ENCODE measurements around the gene PRRC2C.

PRRC2C gene

GRCh38 chr1:171495444-171495843, 10.1 kb downstream of the PRRC2C start:
- H3K9me3 ChIP-seq (ENCODE audit: control insufficient read depth, low read length): no peaks in the 10 kb centered on the region
- no peaks in the 10 kb centered on the region for H3K27me3 ChIP-seq (replicated peaks; ENCODE audit: control insufficient read depth, insufficient read depth, low read length, poor library complexity, severe bottlenecking)
- peaks cover 11% of the 10 kb centered on the region for H3K36me3 ChIP-seq (ENCODE audit: control insufficient read depth, insufficient read depth, low read length)
- H3K4me1 ChIP-seq (ENCODE audit: control insufficient read depth, insufficient read depth, low read length, poor library complexity, severe bottlenecking): peaks cover 40% of the 10 kb centered on the region
- no peak for DNase-seq
- H3K27ac ChIP-seq (ENCODE audit: insufficient read depth, low read length, poor library complexity, severe bottlenecking): no peak overlapping the region
- H3K4me3 ChIP-seq (ENCODE audit: insufficient read depth, low read depth, low read length, poor library complexity, severe bottlenecking): no peak overlapping the region

- Histone ChIP-seq H3K36me3 (ENCODE audit: control insufficient read depth, insufficient read depth, low read length) (peaks cover 11% of the 10 kb centered on the region), H3K4me1 (ENCODE audit: control insufficient read depth, insufficient read depth, low read length, poor library complexity, severe bottlenecking) (peaks cover 20% of the 10 kb centered on the region), H3K9me3 (ENCODE audit: control insufficient read depth, low read length) (no peaks in the 10 kb centered on the region), H3K4me3 (ENCODE audit: insufficient read depth, low read depth, low read length, poor library complexity, severe bottlenecking) (no peak overlapping the region), H3K27ac (ENCODE audit: insufficient read depth, low read length, poor library complexity, severe bottlenecking) (no peak overlapping the region), H3K27me3 (replicated peaks; ENCODE audit: control insufficient read depth, insufficient read depth, low read length, poor library complexity, severe bottlenecking) (no peaks in the 10 kb centered on the region)
- no peak for DNase-seq
These were observed 15.0 kb downstream of the PRRC2C start for GRCh38 chr1:171500304-171500703.

GRCh38 chr1:171500803-171501202, 15.5 kb downstream of the PRRC2C start:
- Histone ChIP-seq H3K27ac (ENCODE audit: insufficient read depth, low read length, poor library complexity, severe bottlenecking) (no peak overlapping the region), H3K27me3 (replicated peaks; ENCODE audit: control insufficient read depth, insufficient read depth, low read length, poor library complexity, severe bottlenecking) (no peaks in the 10 kb centered on the region), H3K4me3 (ENCODE audit: insufficient read depth, low read depth, low read length, poor library complexity, severe bottlenecking) (no peak overlapping the region), H3K9me3 (ENCODE audit: control insufficient read depth, low read length) (no peaks in the 10 kb centered on the region), H3K4me1 (ENCODE audit: control insufficient read depth, insufficient read depth, low read length, poor library complexity, severe bottlenecking) (peaks cover 18% of the 10 kb centered on the region), H3K36me3 (ENCODE audit: control insufficient read depth, insufficient read depth, low read length) (peaks cover 11% of the 10 kb centered on the region)
- no peak for DNase-seq

- Histone ChIP-seq H3K4me1 (ENCODE audit: control insufficient read depth, insufficient read depth, low read length, poor library complexity, severe bottlenecking) (peaks cover 16% of the 10 kb centered on the region), H3K27ac (ENCODE audit: insufficient read depth, low read length, poor library complexity, severe bottlenecking) (no peak overlapping the region), H3K4me3 (ENCODE audit: insufficient read depth, low read depth, low read length, poor library complexity, severe bottlenecking) (no peak overlapping the region), H3K27me3 (replicated peaks; ENCODE audit: control insufficient read depth, insufficient read depth, low read length, poor library complexity, severe bottlenecking) (no peaks in the 10 kb centered on the region), H3K36me3 (ENCODE audit: control insufficient read depth, insufficient read depth, low read length) (peaks cover 11% of the 10 kb centered on the region), H3K9me3 (ENCODE audit: control insufficient read depth, low read length) (no peaks in the 10 kb centered on the region)
- no peak for DNase-seq
These were observed 16.1 kb downstream of the PRRC2C start for GRCh38 chr1:171501305-171502024.

- no peaks in the 10 kb centered on the region for H3K27me3 ChIP-seq (replicated peaks; ENCODE audit: control insufficient read depth, insufficient read depth, low read length, poor library complexity, severe bottlenecking)
- DNase-seq: no peak
- no peak overlapping the region for H3K4me3 ChIP-seq (ENCODE audit: insufficient read depth, low read depth, low read length, poor library complexity, severe bottlenecking)
- H3K36me3 ChIP-seq (ENCODE audit: control insufficient read depth, insufficient read depth, low read length): no peaks in the 10 kb centered on the region
- H3K9me3 ChIP-seq (ENCODE audit: control insufficient read depth, low read length): no peaks in the 10 kb centered on the region
- peaks cover 10% of the 10 kb centered on the region for H3K4me1 ChIP-seq (ENCODE audit: control insufficient read depth, insufficient read depth, low read length, poor library complexity, severe bottlenecking)
- H3K27ac ChIP-seq (ENCODE audit: insufficient read depth, low read length, poor library complexity, severe bottlenecking): no peak overlapping the region
These were observed 21.4 kb downstream of the PRRC2C start for GRCh38 chr1:171506525-171507304.

GRCh38 chr1:171507435-171507834, 22.1 kb downstream of the PRRC2C start:
- peaks cover 7% of the 10 kb centered on the region for H3K4me1 ChIP-seq (ENCODE audit: control insufficient read depth, insufficient read depth, low read length, poor library complexity, severe bottlenecking)
- H3K27ac ChIP-seq (ENCODE audit: insufficient read depth, low read length, poor library complexity, severe bottlenecking): no peak overlapping the region
- no peaks in the 10 kb centered on the region for H3K36me3 ChIP-seq (ENCODE audit: control insufficient read depth, insufficient read depth, low read length)
- no peak overlapping the region for H3K4me3 ChIP-seq (ENCODE audit: insufficient read depth, low read depth, low read length, poor library complexity, severe bottlenecking)
- no peak for DNase-seq
- H3K27me3 ChIP-seq (replicated peaks; ENCODE audit: control insufficient read depth, insufficient read depth, low read length, poor library complexity, severe bottlenecking): no peaks in the 10 kb centered on the region
- H3K9me3 ChIP-seq (ENCODE audit: control insufficient read depth, low read length): no peaks in the 10 kb centered on the region

- no peaks in the 10 kb centered on the region for H3K9me3 ChIP-seq (ENCODE audit: control insufficient read depth, low read length)
- H3K27me3 ChIP-seq (replicated peaks; ENCODE audit: control insufficient read depth, insufficient read depth, low read length, poor library complexity, severe bottlenecking): no peaks in the 10 kb centered on the region
- H3K4me3 ChIP-seq (ENCODE audit: insufficient read depth, low read depth, low read length, poor library complexity, severe bottlenecking): no peak overlapping the region
- H3K27ac ChIP-seq (ENCODE audit: insufficient read depth, low read length, poor library complexity, severe bottlenecking): no peak overlapping the region
- H3K4me1 ChIP-seq (ENCODE audit: control insufficient read depth, insufficient read depth, low read length, poor library complexity, severe bottlenecking): peaks cover 7% of the 10 kb centered on the region
- no peak for DNase-seq
- H3K36me3 ChIP-seq (ENCODE audit: control insufficient read depth, insufficient read depth, low read length): peaks cover 14% of the 10 kb centered on the region
These were observed 23.9 kb downstream of the PRRC2C start for GRCh38 chr1:171509191-171509590.

- DNase-seq: no peak
- no peak overlapping the region for H3K27ac ChIP-seq (ENCODE audit: insufficient read depth, low read length, poor library complexity, severe bottlenecking)
- no peaks in the 10 kb centered on the region for H3K9me3 ChIP-seq (ENCODE audit: control insufficient read depth, low read length)
- H3K27me3 ChIP-seq (replicated peaks; ENCODE audit: control insufficient read depth, insufficient read depth, low read length, poor library complexity, severe bottlenecking): no peaks in the 10 kb centered on the region
- peaks cover 4% of the 10 kb centered on the region for H3K4me1 ChIP-seq (ENCODE audit: control insufficient read depth, insufficient read depth, low read length, poor library complexity, severe bottlenecking)
- no peak overlapping the region for H3K4me3 ChIP-seq (ENCODE audit: insufficient read depth, low read depth, low read length, poor library complexity, severe bottlenecking)
- H3K36me3 ChIP-seq (ENCODE audit: control insufficient read depth, insufficient read depth, low read length): peaks cover 53% of the 10 kb centered on the region
These were observed 28.4 kb downstream of the PRRC2C start for GRCh38 chr1:171513743-171514142.

GRCh38 chr1:171515299-171515698, 30.0 kb downstream of the PRRC2C start:
- no peak overlapping the region for H3K27ac ChIP-seq (ENCODE audit: insufficient read depth, low read length, poor library complexity, severe bottlenecking)
- no peak for DNase-seq
- H3K27me3 ChIP-seq (replicated peaks; ENCODE audit: control insufficient read depth, insufficient read depth, low read length, poor library complexity, severe bottlenecking): no peaks in the 10 kb centered on the region
- peaks cover 4% of the 10 kb centered on the region for H3K4me1 ChIP-seq (ENCODE audit: control insufficient read depth, insufficient read depth, low read length, poor library complexity, severe bottlenecking)
- H3K36me3 ChIP-seq (ENCODE audit: control insufficient read depth, insufficient read depth, low read length): peaks cover 67% of the 10 kb centered on the region
- H3K9me3 ChIP-seq (ENCODE audit: control insufficient read depth, low read length): no peaks in the 10 kb centered on the region
- H3K4me3 ChIP-seq (ENCODE audit: insufficient read depth, low read depth, low read length, poor library complexity, severe bottlenecking): no peak overlapping the region

- H3K27me3 ChIP-seq (replicated peaks; ENCODE audit: control insufficient read depth, insufficient read depth, low read length, poor library complexity, severe bottlenecking): no peaks in the 10 kb centered on the region
- no peak for DNase-seq
- H3K27ac ChIP-seq (ENCODE audit: insufficient read depth, low read length, poor library complexity, severe bottlenecking): no peak overlapping the region
- H3K4me3 ChIP-seq (ENCODE audit: insufficient read depth, low read depth, low read length, poor library complexity, severe bottlenecking): no peak overlapping the region
- peaks cover 4% of the 10 kb centered on the region for H3K4me1 ChIP-seq (ENCODE audit: control insufficient read depth, insufficient read depth, low read length, poor library complexity, severe bottlenecking)
- H3K9me3 ChIP-seq (ENCODE audit: control insufficient read depth, low read length): no peaks in the 10 kb centered on the region
- H3K36me3 ChIP-seq (ENCODE audit: control insufficient read depth, insufficient read depth, low read length): peaks cover 71% of the 10 kb centered on the region
These were observed 30.4 kb downstream of the PRRC2C start for GRCh38 chr1:171515741-171516140.
